Measurements from ENCODE around the gene RERE.
A peak's percentile ranks its signal among the peaks of the same experiment; 100 is the strongest.
"Not testable (repeated sequence)": the region's sequence is repeated elsewhere in the genome, so short reads cannot be mapped to it uniquely, and the experiment has no call there.

The RERE gene

DNA sequence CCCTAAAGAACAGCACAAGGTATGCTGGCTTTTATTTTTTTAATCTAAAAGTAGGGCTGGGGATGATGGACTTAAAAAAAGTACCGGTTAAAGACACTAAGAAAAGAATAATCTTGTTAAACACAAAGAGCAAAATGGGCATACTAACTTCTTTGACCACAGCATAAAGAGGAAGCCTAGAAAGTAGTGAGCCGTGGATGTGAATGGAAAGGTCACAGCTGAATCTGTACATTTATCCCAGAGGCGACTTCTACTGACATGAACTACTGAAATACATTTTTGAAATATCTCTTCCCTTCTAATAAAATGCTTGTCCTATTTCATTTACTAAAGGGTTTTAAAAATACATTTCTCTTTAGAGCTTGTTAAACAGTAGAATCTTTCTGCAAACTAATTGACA, 358.8 kb downstream of the RERE start:
- Histone ChIP-seq H3K36me3 (ENCODE audit: control insufficient read depth, insufficient read depth, low read length) (no peaks in the 10 kb centered on the region), H3K27ac (ENCODE audit: insufficient read depth, low read depth, low read length, poor library complexity, severe bottlenecking) (no peak overlapping the region), H3K4me3 (ENCODE audit: insufficient read depth, low read depth, low read length) (no peak overlapping the region), H3K4me1 (ENCODE audit: control insufficient read depth, insufficient read depth, low read length) (peaks cover 18% of the 10 kb centered on the region), H3K9me3 (ENCODE audit: control insufficient read depth, low read length) (no peaks in the 10 kb centered on the region), H3K27me3 (ENCODE audit: control insufficient read depth, insufficient read depth, low read length, poor library complexity, severe bottlenecking) (no peaks in the 10 kb centered on the region)
- WGBS, 2 experiments, result 86 to 100% methylated on average over 1 to 3 of the region's 3 CpGs

DNA sequence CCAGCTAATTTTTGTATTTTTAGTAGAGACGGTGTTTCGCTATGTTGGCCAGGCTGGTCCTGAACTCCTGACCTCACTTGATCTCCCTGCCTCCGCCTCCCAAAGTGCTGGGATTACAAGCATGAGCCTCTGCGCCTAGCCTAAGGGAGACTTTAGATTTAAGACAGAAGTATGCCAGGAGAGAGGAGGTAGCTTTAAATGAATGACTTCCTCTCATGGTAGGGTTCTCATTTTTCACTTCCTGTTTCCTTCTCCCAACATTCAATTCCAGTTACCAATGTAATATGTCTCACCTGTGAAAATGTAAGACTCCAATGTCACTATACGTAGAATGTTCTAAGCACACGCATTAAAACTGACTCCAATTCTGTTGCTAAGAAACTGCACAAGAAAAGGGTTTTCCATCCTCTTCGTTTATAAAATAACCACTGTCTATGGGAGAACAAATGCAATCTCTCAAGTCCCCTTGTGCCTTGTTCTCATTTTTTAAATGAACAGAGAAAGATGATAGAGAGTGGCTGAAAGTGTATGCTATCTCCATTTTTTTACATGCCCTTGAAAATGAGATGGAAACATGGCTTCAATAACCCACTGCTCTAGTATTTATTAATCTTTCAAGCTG, 359.6 kb downstream of the RERE start:
- H3K36me3 ChIP-seq (ENCODE audit: control insufficient read depth, insufficient read depth, low read length), result no peaks in the 10 kb centered on the region
- H3K4me3 ChIP-seq (ENCODE audit: insufficient read depth, low read depth, low read length), result no peak overlapping the region
- H3K27me3 ChIP-seq (ENCODE audit: control insufficient read depth, insufficient read depth, low read length, poor library complexity, severe bottlenecking), result no peaks in the 10 kb centered on the region
- H3K9me3 ChIP-seq (ENCODE audit: control insufficient read depth, low read length), result no peaks in the 10 kb centered on the region
- 91 to 93% methylated on average over 6 to 7 of the region's 7 CpGs for WGBS, 2 experiments
- no peak overlapping the region for H3K27ac ChIP-seq (ENCODE audit: insufficient read depth, low read depth, low read length, poor library complexity, severe bottlenecking)
- peaks cover 13% of the 10 kb centered on the region for H3K4me1 ChIP-seq (ENCODE audit: control insufficient read depth, insufficient read depth, low read length)

DNA sequence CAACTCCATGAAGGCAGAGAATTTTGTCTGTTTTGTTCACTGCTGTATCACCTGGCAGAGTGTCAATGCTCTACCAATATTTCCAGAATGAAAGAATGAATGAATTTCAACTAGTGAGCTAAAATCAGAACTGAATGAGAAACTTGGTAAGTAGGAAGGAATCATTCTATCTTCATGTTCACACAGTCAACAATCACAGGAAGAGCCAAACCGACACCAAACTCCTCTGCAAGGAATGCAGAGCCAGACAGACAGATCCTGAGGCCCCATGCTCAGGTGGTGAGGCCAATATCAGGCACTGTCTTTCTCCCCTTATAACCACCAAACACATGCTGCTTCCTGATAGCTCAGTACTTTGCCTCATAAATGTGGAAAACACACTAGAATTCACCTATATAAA, 360.4 kb downstream of the RERE start:
- Histone ChIP-seq H3K9me3 (ENCODE audit: control insufficient read depth, low read length) (no peaks in the 10 kb centered on the region), H3K27ac (ENCODE audit: insufficient read depth, low read depth, low read length, poor library complexity, severe bottlenecking) (no peak overlapping the region), H3K4me1 (ENCODE audit: control insufficient read depth, insufficient read depth, low read length) (peaks cover 13% of the 10 kb centered on the region), H3K36me3 (ENCODE audit: control insufficient read depth, insufficient read depth, low read length) (no peaks in the 10 kb centered on the region), H3K4me3 (ENCODE audit: insufficient read depth, low read depth, low read length) (no peak overlapping the region), H3K27me3 (ENCODE audit: control insufficient read depth, insufficient read depth, low read length, poor library complexity, severe bottlenecking) (no peaks in the 10 kb centered on the region)
- WGBS, 2 experiments, result 88 to 91% methylated on average over 1 of the region's 1 CpG

DNA sequence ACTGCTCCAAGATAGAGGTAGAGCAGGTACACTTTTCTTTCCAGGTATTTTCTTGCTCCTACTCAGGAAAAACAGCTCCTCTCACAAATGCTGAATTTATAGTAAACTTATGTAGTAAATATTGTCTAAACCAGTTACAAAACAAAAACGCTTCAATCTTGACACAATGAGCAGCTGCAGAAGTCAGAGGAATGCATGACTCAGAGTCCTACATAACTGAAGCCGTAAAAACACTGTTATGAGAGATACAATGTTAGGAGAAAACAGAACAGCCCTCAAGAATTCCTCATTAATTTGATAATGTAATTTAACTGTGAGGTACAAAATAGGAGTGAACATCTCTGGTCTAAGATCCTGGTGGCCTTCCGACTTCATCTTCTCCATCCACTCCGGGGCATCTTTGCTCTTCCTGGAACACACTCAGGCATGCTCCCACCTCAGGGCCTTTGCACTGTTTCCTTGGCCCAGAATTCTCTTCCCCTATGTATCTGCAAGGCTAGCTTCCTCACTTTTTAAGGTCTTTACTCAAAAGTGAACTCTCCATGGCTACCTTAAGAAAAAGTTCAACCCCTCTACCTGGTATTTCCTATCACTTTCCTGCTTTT, 361.0 kb downstream of the RERE start:
- H3K36me3 ChIP-seq (ENCODE audit: control insufficient read depth, insufficient read depth, low read length), result no peaks in the 10 kb centered on the region
- peaks cover 11% of the 10 kb centered on the region for H3K4me1 ChIP-seq (ENCODE audit: control insufficient read depth, insufficient read depth, low read length)
- H3K27ac ChIP-seq (ENCODE audit: insufficient read depth, low read depth, low read length, poor library complexity, severe bottlenecking), result no peak overlapping the region
- H3K9me3 ChIP-seq (ENCODE audit: control insufficient read depth, low read length), result no peaks in the 10 kb centered on the region
- no peak overlapping the region for H3K4me3 ChIP-seq (ENCODE audit: insufficient read depth, low read depth, low read length)
- no peaks in the 10 kb centered on the region for H3K27me3 ChIP-seq (ENCODE audit: control insufficient read depth, insufficient read depth, low read length, poor library complexity, severe bottlenecking)
- WGBS, 2 experiments, result 96% methylated on average over 4 of the region's 4 CpGs

DNA sequence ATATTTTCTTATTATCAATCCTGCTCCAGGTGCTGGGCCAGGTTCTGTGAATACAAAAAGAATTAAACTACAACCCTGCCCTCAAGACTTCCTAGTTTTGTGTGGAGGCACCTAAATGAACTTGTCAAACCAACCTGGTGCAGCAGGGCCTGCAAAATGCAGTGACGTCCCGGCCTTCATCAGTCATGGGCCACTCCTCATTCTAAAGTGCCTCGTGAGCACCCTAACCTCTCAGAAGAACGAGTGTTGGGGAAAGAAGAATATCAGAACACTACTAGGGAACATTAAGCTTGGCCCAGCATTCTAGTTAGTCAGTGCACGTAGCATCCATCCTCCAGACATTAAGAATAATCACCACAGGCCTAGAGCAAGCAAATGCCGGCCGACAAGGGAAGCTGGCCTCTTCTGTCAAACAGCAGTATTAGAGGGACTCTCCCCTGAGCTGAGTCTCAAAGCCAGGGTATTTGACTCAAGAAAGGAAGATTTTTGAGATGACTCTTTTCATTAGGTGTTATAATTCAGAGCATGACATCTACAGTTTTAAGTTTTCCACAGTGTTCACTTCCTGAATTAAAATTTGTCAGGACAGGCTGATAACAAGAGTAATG, 361.6 kb downstream of the RERE start:
- Histone ChIP-seq H3K27ac (ENCODE audit: insufficient read depth, low read depth, low read length, poor library complexity, severe bottlenecking) (no peak overlapping the region), H3K4me1 (ENCODE audit: control insufficient read depth, insufficient read depth, low read length) (peaks cover 5% of the 10 kb centered on the region), H3K9me3 (ENCODE audit: control insufficient read depth, low read length) (no peaks in the 10 kb centered on the region), H3K27me3 (ENCODE audit: control insufficient read depth, insufficient read depth, low read length, poor library complexity, severe bottlenecking) (no peaks in the 10 kb centered on the region), H3K36me3 (ENCODE audit: control insufficient read depth, insufficient read depth, low read length) (no peaks in the 10 kb centered on the region), H3K4me3 (ENCODE audit: insufficient read depth, low read depth, low read length) (no peak overlapping the region)
- WGBS, 2 experiments, result 92 to 93% methylated on average over 7 of the region's 7 CpGs

DNA sequence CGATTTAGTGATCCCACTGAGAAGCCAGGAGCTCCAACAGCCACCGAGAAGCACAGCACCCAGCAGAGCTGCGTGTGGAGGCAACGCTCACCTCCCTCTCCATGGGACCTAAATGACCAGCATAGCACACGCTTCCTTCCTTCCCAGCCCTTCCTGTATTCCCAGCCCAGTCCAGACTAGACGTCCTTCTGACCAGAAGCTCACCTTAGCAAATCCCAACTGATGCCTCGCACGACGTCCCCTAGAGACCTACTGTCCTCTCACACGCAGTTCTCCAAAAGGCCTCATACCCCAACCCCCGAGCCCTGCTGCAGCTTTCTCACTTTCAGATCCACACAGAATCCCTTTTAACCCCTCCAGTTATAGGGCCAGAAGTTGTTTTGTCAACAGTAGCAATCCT, 367.1 kb downstream of the RERE start:
- WGBS, 2 experiments, result 89 to 92% methylated on average over 11 of the region's 11 CpGs
- peaks cover 19% of the 10 kb centered on the region for H3K4me1 ChIP-seq (ENCODE audit: control insufficient read depth, insufficient read depth, low read length)
- H3K4me3 ChIP-seq (ENCODE audit: insufficient read depth, low read depth, low read length), result no peak overlapping the region
- H3K27me3 ChIP-seq (ENCODE audit: control insufficient read depth, insufficient read depth, low read length, poor library complexity, severe bottlenecking), result no peaks in the 10 kb centered on the region
- H3K9me3 ChIP-seq (ENCODE audit: control insufficient read depth, low read length), result no peaks in the 10 kb centered on the region
- no peaks in the 10 kb centered on the region for H3K36me3 ChIP-seq (ENCODE audit: control insufficient read depth, insufficient read depth, low read length)
- no peak overlapping the region for H3K27ac ChIP-seq (ENCODE audit: insufficient read depth, low read depth, low read length, poor library complexity, severe bottlenecking)

DNA sequence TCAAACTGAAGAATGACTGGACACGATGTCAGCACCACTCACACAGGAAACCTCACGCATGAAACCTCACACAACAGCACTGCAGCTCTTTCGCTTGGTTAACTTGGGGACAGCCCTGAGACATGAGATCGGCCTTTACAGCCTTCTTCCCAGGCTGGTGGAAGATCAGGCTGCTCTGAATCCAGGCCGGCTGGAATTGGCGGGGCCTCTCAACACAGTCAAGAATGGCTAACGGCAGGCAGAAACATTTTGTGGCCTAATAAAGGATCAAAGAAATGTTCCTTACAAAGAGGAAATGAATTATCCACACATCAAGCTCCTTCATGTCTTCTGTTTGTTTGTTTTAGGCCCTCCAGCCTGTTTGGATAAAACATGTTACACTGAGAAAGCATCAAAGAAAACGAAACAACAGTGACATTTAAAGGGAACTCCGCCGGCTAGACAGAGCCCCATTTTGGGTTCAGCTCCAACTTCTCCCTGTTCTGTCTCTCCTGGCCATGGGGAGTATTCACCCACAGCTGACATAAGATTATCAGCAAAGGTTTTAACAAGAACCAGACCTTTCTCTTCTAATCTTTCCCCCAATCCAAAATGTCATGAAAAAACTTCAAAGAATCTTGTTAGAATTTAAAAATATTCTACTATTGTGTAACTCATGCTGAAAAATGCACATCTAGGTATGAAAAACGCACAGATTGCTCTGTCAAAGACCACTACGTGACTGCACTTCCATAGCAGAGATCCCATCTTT, 368.4 kb downstream of the RERE start:
- 80 to 83% methylated on average over 12 of the region's 12 CpGs for WGBS, 2 experiments
- Histone ChIP-seq H3K4me3 (ENCODE audit: insufficient read depth, low read depth, low read length) (no peak overlapping the region), H3K36me3 (ENCODE audit: control insufficient read depth, insufficient read depth, low read length) (no peaks in the 10 kb centered on the region), H3K9me3 (ENCODE audit: control insufficient read depth, low read length) (no peaks in the 10 kb centered on the region), H3K27me3 (ENCODE audit: control insufficient read depth, insufficient read depth, low read length, poor library complexity, severe bottlenecking) (no peaks in the 10 kb centered on the region), H3K27ac (ENCODE audit: insufficient read depth, low read depth, low read length, poor library complexity, severe bottlenecking) (peak overlapping the region; percentile 73), H3K4me1 (ENCODE audit: control insufficient read depth, insufficient read depth, low read length) (peaks cover 19% of the 10 kb centered on the region)

DNA sequence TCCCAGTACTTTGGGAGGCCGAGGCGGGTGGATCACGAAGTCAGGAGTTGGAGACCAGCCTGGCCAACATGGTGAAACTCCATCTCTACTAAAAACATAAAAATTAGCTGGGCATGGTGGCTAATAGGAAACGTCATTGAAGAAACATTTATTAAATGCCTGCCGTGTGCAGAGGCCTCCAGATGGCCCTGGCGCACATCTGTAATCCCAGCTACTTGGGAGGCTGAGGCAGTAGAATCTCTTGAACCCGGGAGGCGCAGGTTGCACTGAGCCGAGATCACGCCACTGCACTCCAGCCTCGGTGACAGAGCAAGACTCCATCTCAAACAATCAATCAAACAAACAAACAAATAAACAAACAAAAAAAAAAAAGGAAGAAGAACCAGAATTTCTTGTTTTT, 368.9 kb downstream of the RERE start:
- not testable (repeated sequence) for H3K27ac ChIP-seq (ENCODE audit: insufficient read depth, low read depth, low read length, poor library complexity, severe bottlenecking)

GRCh38 chr1:8447616-8448150, 369.8 kb downstream of the RERE start:
- peaks cover 19% of the 10 kb centered on the region for H3K4me1 ChIP-seq (ENCODE audit: control insufficient read depth, insufficient read depth, low read length)
- H3K27ac ChIP-seq (ENCODE audit: insufficient read depth, low read depth, low read length, poor library complexity, severe bottlenecking), result no peak overlapping the region
- no peak overlapping the region for H3K4me3 ChIP-seq (ENCODE audit: insufficient read depth, low read depth, low read length)
- WGBS, 2 experiments, result 97 to 99% methylated on average over 9 of the region's 9 CpGs
- no peaks in the 10 kb centered on the region for H3K36me3 ChIP-seq (ENCODE audit: control insufficient read depth, insufficient read depth, low read length)
- H3K27me3 ChIP-seq (ENCODE audit: control insufficient read depth, insufficient read depth, low read length, poor library complexity, severe bottlenecking), result no peaks in the 10 kb centered on the region
- no peaks in the 10 kb centered on the region for H3K9me3 ChIP-seq (ENCODE audit: control insufficient read depth, low read length)

More for the DNA sequence above, 368.9 kb downstream of the RERE start:
- H3K36me3 ChIP-seq (ENCODE audit: control insufficient read depth, insufficient read depth, low read length); H3K4me3 ChIP-seq (ENCODE audit: insufficient read depth, low read depth, low read length); H3K9me3 ChIP-seq (ENCODE audit: control insufficient read depth, low read length); H3K27me3 ChIP-seq (ENCODE audit: control insufficient read depth, insufficient read depth, low read length, poor library complexity, severe bottlenecking): not testable (repeated sequence)
- H3K4me1 ChIP-seq (ENCODE audit: control insufficient read depth, insufficient read depth, low read length), result peaks cover 19% of the 10 kb centered on the region
- 93% methylated on average over 11 of the region's 11 CpGs for WGBS, 2 experiments

DNA sequence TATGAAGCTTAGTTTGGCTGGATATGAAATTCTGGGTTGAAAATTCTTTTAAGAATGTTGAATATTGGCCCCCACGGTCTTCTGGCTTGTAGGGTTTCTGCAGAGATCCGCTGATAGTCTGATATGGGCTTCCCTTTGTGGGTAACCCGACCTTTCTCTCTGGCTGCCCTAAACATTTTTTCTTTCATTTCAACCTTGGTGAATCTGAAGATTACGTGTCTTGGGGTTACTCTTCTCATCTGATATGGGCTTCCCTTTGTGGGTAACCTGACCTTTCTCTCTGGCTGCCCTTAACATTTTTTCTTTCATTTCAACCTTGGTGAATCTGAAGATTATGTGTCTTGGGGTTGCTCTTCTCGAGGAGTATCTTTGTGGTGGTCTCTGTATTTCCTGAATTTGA, 371.3 kb downstream of the RERE start:
- H3K27me3 ChIP-seq (ENCODE audit: control insufficient read depth, insufficient read depth, low read length, poor library complexity, severe bottlenecking); H3K27ac ChIP-seq (ENCODE audit: insufficient read depth, low read depth, low read length, poor library complexity, severe bottlenecking); H3K36me3 ChIP-seq (ENCODE audit: control insufficient read depth, insufficient read depth, low read length); H3K4me3 ChIP-seq (ENCODE audit: insufficient read depth, low read depth, low read length); H3K9me3 ChIP-seq (ENCODE audit: control insufficient read depth, low read length): not testable (repeated sequence)
- 95% methylated on average over 5 of the region's 5 CpGs for WGBS, 2 experiments
- peaks cover 19% of the 10 kb centered on the region for H3K4me1 ChIP-seq (ENCODE audit: control insufficient read depth, insufficient read depth, low read length)
